Measurements from ENCODE around the gene CCDC188.
"Not testable (repeated sequence)": the region's sequence is repeated elsewhere in the genome, so short reads cannot be mapped to it uniquely, and the experiment has no call there.

CCDC188 gene

GRCh38 chr22:20160041-20160440 lies 9.2 kb upstream of the CCDC188 start:
- no peak for DNase-seq (ENCODE audit: low read depth)
- no peak overlapping the region for H3K4me3 ChIP-seq (ENCODE audit: low read length)
- no peak for TF ChIP-seq CTCF (conservative IDR thresholded peaks at IDR 0.05; ENCODE audit: low read depth, low read length)

GRCh38 chr22:20159531-20159930 lies 8.7 kb upstream of the CCDC188 start:
- H3K4me3 ChIP-seq (ENCODE audit: low read length) = not testable (repeated sequence)

GRCh38 chr22:20159076-20159475 lies 8.2 kb upstream of the CCDC188 start:
- no peak for DNase-seq (ENCODE audit: low read depth)
- H3K4me3 ChIP-seq (ENCODE audit: low read length) = no peak overlapping the region
- no peak for TF ChIP-seq CTCF (conservative IDR thresholded peaks at IDR 0.05; ENCODE audit: low read depth, low read length)

More at GRCh38 chr22:20159531-20159930, 8.7 kb upstream of the CCDC188 start:
- not testable (repeated sequence) for DNase-seq (ENCODE audit: low read depth)

GRCh38 chr22:20158391-20159036 lies 7.7 kb upstream of the CCDC188 start:
- TF ChIP-seq CTCF (conservative IDR thresholded peaks at IDR 0.05; ENCODE audit: low read depth, low read length) = no peak
- no peak for DNase-seq (ENCODE audit: low read depth)
- no peak overlapping the region for H3K4me3 ChIP-seq (ENCODE audit: low read length)

- TF ChIP-seq CTCF (conservative IDR thresholded peaks at IDR 0.05; ENCODE audit: low read depth, low read length) = no peak
- DNase-seq (ENCODE audit: low read depth) = no peak
- no peak overlapping the region for H3K4me3 ChIP-seq (ENCODE audit: low read length)
Observed at GRCh38 chr22:20157430-20158183, 6.8 kb upstream of the CCDC188 start.

- DNase-seq (ENCODE audit: low read depth) = peak; percentile 18
- peak; percentile 96 for TF ChIP-seq CTCF (conservative IDR thresholded peaks at IDR 0.05; ENCODE audit: low read depth, low read length)
- no peak overlapping the region for H3K4me3 ChIP-seq (ENCODE audit: low read length)
Observed at GRCh38 chr22:20156611-20157429, 6.0 kb upstream of the CCDC188 start.

GRCh38 chr22:20156042-20156389 lies 5.2 kb upstream of the CCDC188 start:
- no peak for TF ChIP-seq CTCF (conservative IDR thresholded peaks at IDR 0.05; ENCODE audit: low read depth, low read length)
- no peak for DNase-seq (ENCODE audit: low read depth)
- H3K4me3 ChIP-seq (ENCODE audit: low read length) = no peak overlapping the region
